HepG2 (cell line): ENCODE results near the gene SYT14. TPM values are rescaled to one million over a fixed set of nuclear protein-coding genes. Genes with fewer than 3 reads are reported as not detected.

Experiments
- ATAC-seq: fragments of 200-7000 bp; cut with Tn5 transposase; 3 replicates; pipeline ENCODE4 v1.9.1; 2020; ENCODE audit warnings: mild to moderate bottlenecking, moderate library complexity
- Bru-seq: library from RNA; stranded (reverse); fragments of 400-500 nt; gene quantifications from one replicate; lab custom pipeline; 2021; lab: Mats Ljungman, UMichigan
- BruChase-seq, 2 experiments: library from RNA; stranded (reverse); fragments of 400-500 nt; gene quantifications; one replicate each; lab custom pipeline; 2021; lab: Mats Ljungman, UMichigan
- BruUV-seq: library from RNA; stranded (reverse); fragments of 400-500 nt; replicated peaks from 2 replicates; lab custom pipeline; 2021; lab: Mats Ljungman, UMichigan
- CTCF ChIA-PET: fragments of 300-600 bp; formaldehyde crosslinking; extraction: SDS; loops from one replicate; lab custom pipeline; 2021; ENCODE audit warnings: low total read pairs, inconsistent platforms, low intra/inter-chr PET ratio; lab: Yijun Ruan, JAX
- POLR2A ChIA-PET: fragments of 350-600 bp; sonication (Branson Sonifier 250); formaldehyde crosslinking; loops from one replicate; lab custom pipeline; 2020; ENCODE audit warnings: antibody characterized with exemption, inconsistent platforms; lab: Yijun Ruan, JAX
- DNase-seq: peaks from one replicate; pipeline ENCODE4 v3.0.0-alpha.2; 2015; ENCODE audit warnings: low spot score
- FAIRE-seq: peaks from 3 replicates; lab custom pipeline; 2011; peaks lifted over from hg19 to GRCh38; lab: Jason Lieb, UNC
- H2AFZ ChIP-seq: one replicate; pipeline ENCODE4 v1.6.1; 2011; ENCODE audit warnings: low read length, inconsistent platforms
- H3K27ac ChIP-seq: fragments of 300-600 bp; 3 replicates; pipeline ENCODE4 v1.8.0; 2011; ENCODE audit warnings: mixed run types, mild to moderate bottlenecking, mixed read lengths, low read length, inconsistent platforms; ENCODE audit not compliant: insufficient read depth; ENCODE audit errors: extremely low read length
- H3K27me3 ChIP-seq, 2 experiments: fragments of 200-600 bp in 1 of 2; 2 replicates in 1 of 2; 3 replicates in 1 of 2; pipeline versions ENCODE4 v1.6.0 to v1.8.0; 2011; ENCODE audit warnings: low read length in 2 of 2, mild to moderate bottlenecking in 2 of 2, moderate library complexity in 2 of 2, inconsistent platforms in 1 of 2; ENCODE audit not compliant: insufficient read depth in 2 of 2, control insufficient read depth in 1 of 2
- H3K36me3 ChIP-seq, 2 experiments: fragments of 200-600 bp in 1 of 2; replicated peaks in 1 of 2; 2 replicates in 1 of 2; 3 replicates in 1 of 2; pipeline versions ENCODE4 v1.5.1 to v1.8.0; 2011; ENCODE audit warnings: low read length in 2 of 2, inconsistent platforms in 1 of 2; ENCODE audit not compliant: insufficient read depth in 2 of 2, control insufficient read depth in 1 of 2
- H3K4me1 ChIP-seq: 2 replicates; pipeline ENCODE4 v1.5.1; 2012; ENCODE audit warnings: low read length, inconsistent platforms; ENCODE audit not compliant: insufficient read depth
- H3K4me2 ChIP-seq: 2 replicates; pipeline ENCODE4 v1.6.0; 2011; ENCODE audit warnings: low read depth, low read length, inconsistent platforms
- H3K4me3 ChIP-seq, 3 experiments: fragments of 200-600 bp in 1 of 3; sonication (generic), shearing (Covaris generic) in 1 of 3; replicated peaks in 1 of 3; 2 replicates each; pipeline ENCODE4 v1.5.1; 2011 to 2016; ENCODE audit warnings: low read length in 3 of 3, inconsistent platforms in 2 of 3, low read depth in 2 of 3, mild to moderate bottlenecking in 2 of 3, control low read depth in 1 of 3, mixed read lengths in 1 of 3; ENCODE audit not compliant: insufficient read depth in 1 of 3
- H3K79me2 ChIP-seq: one replicate; pipeline ENCODE4 v1.6.1; 2011; ENCODE audit warnings: low read length, inconsistent platforms; ENCODE audit not compliant: insufficient read depth
- H3K9ac ChIP-seq: 2 replicates; pipeline ENCODE4 v1.6.0; 2011; ENCODE audit warnings: mild to moderate bottlenecking, low read depth, low read length, inconsistent platforms; ENCODE audit not compliant: insufficient read depth
- H3K9me3 ChIP-seq: 2 replicates; pipeline ENCODE4 v1.5.1; 2012; ENCODE audit warnings: mild to moderate bottlenecking, low read length
- H4K20me1 ChIP-seq: 2 replicates; pipeline ENCODE4 v1.6.0; 2011; ENCODE audit warnings: inconsistent platforms, mild to moderate bottlenecking, low read length, moderate library complexity; ENCODE audit not compliant: insufficient read depth
- CHCHD3 ChIP-seq: sonication (generic); formaldehyde crosslinking; IDR thresholded peaks from 2 replicates; pipeline ENCODE4 v1.8.0; 2022; ENCODE audit warnings: mild to moderate bottlenecking, missing genetic modification reagents, moderate library complexity
- CREM ChIP-seq, 2 experiments: sonication (generic) in 1 of 2; formaldehyde crosslinking in 1 of 2; IDR thresholded peaks; 2 replicates each; pipeline versions ENCODE4 v1.4.0 to v1.6.1; 2016 to 2020; ENCODE audit warnings: antibody characterized with exemption in 1 of 2, mild to moderate bottlenecking in 1 of 2, missing genetic modification reagents in 1 of 2
- WGBS: methylation state at CpG from one replicate; pipeline ENCODE4 v1.1.6; 2017; ENCODE audit warnings: low lambda C conversion rate; 5-methylcytosine and 5-hydroxymethylcytosine counted together
- in situ Hi-C: cut with HindIII; loops from 2 replicates; pipeline ENCODE4 v1.10.0; 2017; ENCODE audit warnings: low pct_unique_long_range_greater_than_20kb; ENCODE audit not compliant: extremely low pct_ligation_motif_present
- intact Hi-C: fragments of 100-400 bp; cut with micrococcal nuclease; formaldehyde crosslinking; loops from one replicate; pipeline ENCODE4 v1.10.0; 2022; ENCODE audit not compliant: unreplicated experiment
- long read RNA-seq, 2 experiments: library from RNA in 1 of 2; library from polyadenylated mRNA in 1 of 2; stranded (forward) in 1 of 2; unstranded in 1 of 2; transcript quantifications; one replicate each; pipeline ENCODE4 v2.0.0, GENCODE V29; 2019 to 2022
- polyA minus RNA-seq, 3 experiments: library from RNA; depleted of rRNA, polyadenylated mRNA; stranded (reverse); fragments of >200 nt; gene quantifications; 2 replicates each; pipeline ENCODE4 v1.2.3, GENCODE V29; 2011; ENCODE audit warnings: low replicate concordance in 1 of 3
- polyA plus RNA-seq, 8 experiments: library from polyadenylated mRNA; depleted of rRNA in 3 of 8; stranded (reverse) in 7 of 8; unstranded in 1 of 8; fragments of >200 nt; fragmentation: Illumina TruSeq in 4 of 8; extraction: Trizol in 4 of 8; gene quantifications; 2 replicates each; pipeline versions ENCODE4 v1.2.1 to v1.2.3, GENCODE V29; 2011 to 2016; ENCODE audit warnings: low read depth in 4 of 8, missing spikeins in 1 of 8, mixed read lengths in 1 of 8; ENCODE audit not compliant: insufficient read depth in 1 of 8
- total RNA-seq, 5 experiments: library from RNA; depleted of rRNA; stranded (reverse); fragments of >200 nt; fragmentation: Illumina TruSeq; extraction: Trizol; gene quantifications; 2 replicates each; pipeline ENCODE4 v1.2.3, GENCODE V29; 2016; ENCODE audit warnings: low read depth in 1 of 5

SYT14 gene
- total RNA-seq (2016; rRNA removed; fragmentation: Illumina TruSeq; extraction: Trizol) (not detected in 2 replicates), polyA plus RNA-seq (2011; rRNA removed) (not detected in 2 replicates), polyA minus RNA-seq (2011; rRNA and poly(A)+ RNA removed; ENCODE audit: low replicate concordance) (not detected in 2 replicates), Bru-seq, nascent RNA (percentile 0 among the genes with signal in this experiment), BruChase-seq, experiment 1, labeled RNA remaining after a 6-hour chase (not detected), BruChase-seq, experiment 2, labeled RNA remaining after a 2-hour chase (not detected)
- not detected in 2 replicates for total RNA-seq (2016; cell fraction: cytosol; rRNA removed; fragmentation: Illumina TruSeq; extraction: Trizol; ENCODE audit: low read depth)
- total RNA-seq (2016; cell fraction: insoluble cytoplasmic fraction; rRNA removed; fragmentation: Illumina TruSeq; extraction: Trizol), result not detected in 2 replicates
- total RNA-seq (2016; cell fraction: membrane; rRNA removed; fragmentation: Illumina TruSeq; extraction: Trizol), result not detected in 2 replicates
- not detected in 2 replicates for total RNA-seq (2016; cell fraction: nucleus; rRNA removed; fragmentation: Illumina TruSeq; extraction: Trizol)
- not detected in 2 replicates for polyA plus RNA-seq (2011; cell fraction: cytosol; rRNA removed)
- polyA plus RNA-seq (2011; cell fraction: nucleus; rRNA removed), result not detected in 2 replicates
- polyA plus RNA-seq (2012), result not detected in 2 replicates
- not detected in 2 replicates for polyA plus RNA-seq (2016; cell fraction: cytosol; fragmentation: Illumina TruSeq; extraction: Trizol; ENCODE audit: low read depth)
- not detected in 2 replicates for polyA plus RNA-seq (2016; cell fraction: insoluble cytoplasmic fraction; fragmentation: Illumina TruSeq; extraction: Trizol; ENCODE audit: low read depth)
- not detected in 2 replicates for polyA plus RNA-seq (2016; cell fraction: membrane; fragmentation: Illumina TruSeq; extraction: Trizol; ENCODE audit: low read depth)
- polyA plus RNA-seq (2016; cell fraction: nucleus; fragmentation: Illumina TruSeq; extraction: Trizol; ENCODE audit: insufficient read depth, low read depth), result not detected in 2 replicates
- polyA minus RNA-seq (2011; cell fraction: cytosol; rRNA and poly(A)+ RNA removed), result not detected in 2 replicates
- polyA minus RNA-seq (2011; cell fraction: nucleus; rRNA and poly(A)+ RNA removed), result not detected in 2 replicates
- long read RNA-seq, experiment 1, result 0 reads
- long read RNA-seq, experiment 2, result 0 reads

GRCh38 chr1:209937996-209938959 lies at the start of gene SYT14:
SYT14 (plus strand) TSS chr1:209938217; CDS start chr1:209938265, 48 bp downstream.
- Histone ChIP-seq H3K27me3 (no peaks in the 10 kb centered on the region), H3K4me3 (no peak within 1 kb of the TSS), H3K79me2 (no peaks in the 10 kb centered on the region), H3K4me2 (no peak within 1 kb of the TSS), H2AFZ (no peak within 1 kb of the TSS), H4K20me1 (no peaks in the 10 kb centered on the region), H3K27ac (no peak within 1 kb of the TSS), H3K9me3 (no peaks in the 10 kb centered on the region), H3K36me3 (no peaks in the 10 kb centered on the region), H3K9ac (no peak within 1 kb of the TSS), H3K4me1 (no peaks in the 10 kb centered on the region)
- ChIA-PET CTCF (no interaction called here), POLR2A (no interaction called here)
- in situ Hi-C loops (no loop called here), intact Hi-C loops (no loop called here)
- DNase-seq, result no peak
- FAIRE-seq, result no peak
- BruUV-seq, result no TSS peak
- 80% methylated on average over 38 of the region's 98 CpGs for WGBS
- no peak for ATAC-seq
- no peak for TF ChIP-seq CHCHD3
- TF ChIP-seq CREM (IDR thresholded peaks at IDR 0.05), result no peak
- no peak for TF ChIP-seq CREM (CRISPR knock-in tag; IDR thresholded peaks at IDR 0.05)
